Endothelial cell of umbilical vein (primary cell): ENCODE data around the gene SLC22A8. TPM values are rescaled to one million over a fixed set of nuclear protein-coding genes. Genes with fewer than 3 reads are reported as not detected.

Experiments used
- BruUV-seq: library from RNA; stranded (reverse); fragments of 400-500 nt; replicated peaks from 2 replicates; lab custom pipeline; 2021; lab: Mats Ljungman, UMichigan
- CTCF ChIA-PET: fragments of 300-600, 350-600 bp; sonication (Branson Sonifier 250); formaldehyde crosslinking; loops from one replicate; lab custom pipeline; 2021; ENCODE audit warnings: antibody characterized with exemption, inconsistent platforms; lab: Charles Lee
- POLR2A ChIA-PET: fragments of 300-600, 350-600 bp; sonication (Branson Sonifier 250); formaldehyde crosslinking; loops from one replicate; lab custom pipeline; 2021; ENCODE audit warnings: antibody characterized with exemption, inconsistent platforms; lab: Charles Lee
- DNase-seq: peaks from one replicate; pipeline ENCODE4 v3.0.0-alpha.2; 2011; ENCODE audit warnings: low read depth, low spot score
- FAIRE-seq: peaks from 2 replicates; lab custom pipeline; 2011; peaks lifted over from hg19 to GRCh38; lab: Jason Lieb, UNC
- H2AFZ ChIP-seq: 2 replicates; pipeline ENCODE4 v1.6.0; 2012; ENCODE audit warnings: low read depth, low read length, control low read depth, inconsistent platforms
- H3K27ac ChIP-seq: 2 replicates; pipeline ENCODE4 v1.5.1; 2011; ENCODE audit warnings: low read depth, mild to moderate bottlenecking, control low read depth, low read length, moderate library complexity; ENCODE audit not compliant: insufficient read depth
- H3K27me3 ChIP-seq, 2 experiments: 2 replicates each; pipeline versions ENCODE4 v1.6.0 to v1.6.1; 2011; ENCODE audit warnings: low read length in 2 of 2, mixed read lengths in 1 of 2; ENCODE audit not compliant: control insufficient read depth in 2 of 2, insufficient read depth in 2 of 2
- H3K36me3 ChIP-seq, 2 experiments: 2 replicates in 1 of 2; 3 replicates in 1 of 2; pipeline ENCODE4 v1.5.1; 2011; ENCODE audit warnings: low read length in 2 of 2, mild to moderate bottlenecking in 1 of 2, moderate library complexity in 1 of 2; ENCODE audit not compliant: control insufficient read depth in 2 of 2, insufficient read depth in 2 of 2; ENCODE audit errors: extremely low read depth in 1 of 2
- H3K4me1 ChIP-seq: 3 replicates; pipeline ENCODE4 v1.5.1; 2011; ENCODE audit warnings: mild to moderate bottlenecking, low read length; ENCODE audit not compliant: control insufficient read depth, insufficient read depth; ENCODE audit errors: extremely low read depth
- H3K4me2 ChIP-seq: 2 replicates; pipeline ENCODE4 v1.6.1; 2011; ENCODE audit warnings: low read length, control low read depth, mixed read lengths; ENCODE audit not compliant: insufficient read depth
- H3K4me3 ChIP-seq, 3 experiments: fragments of 200-600 bp in 1 of 3; sonication (generic), shearing (Covaris generic) in 1 of 3; replicated peaks in 1 of 3; 2 replicates each; pipeline ENCODE4 v1.5.1; 2011 to 2016; ENCODE audit warnings: control low read depth in 3 of 3, low read length in 3 of 3, mild to moderate bottlenecking in 2 of 3, inconsistent platforms in 1 of 3, low read depth in 1 of 3, moderate library complexity in 1 of 3; ENCODE audit not compliant: insufficient read depth in 1 of 3
- H3K79me2 ChIP-seq: 2 replicates; pipeline ENCODE4 v1.6.0; 2012; ENCODE audit warnings: low read length, inconsistent platforms; ENCODE audit not compliant: control insufficient read depth, insufficient read depth
- H3K9ac ChIP-seq: replicated peaks from 2 replicates; pipeline ENCODE3; 2011; ENCODE audit warnings: low read length, control low read depth; ENCODE audit not compliant: insufficient read depth; ENCODE audit errors: extremely low read depth
- H3K9me1 ChIP-seq: replicated peaks from 3 replicates; pipeline ENCODE4 v1.6.0; 2011; ENCODE audit warnings: mild to moderate bottlenecking, low read length; ENCODE audit not compliant: control insufficient read depth, insufficient read depth; ENCODE audit errors: extremely low read depth
- H3K9me3 ChIP-seq: replicated peaks from 2 replicates; pipeline ENCODE4 v1.5.1; 2012; ENCODE audit warnings: low read length, inconsistent platforms; ENCODE audit not compliant: control insufficient read depth, insufficient read depth
- H4K20me1 ChIP-seq: replicated peaks from 2 replicates; pipeline ENCODE3; 2011; ENCODE audit warnings: mild to moderate bottlenecking, low read length; ENCODE audit not compliant: control insufficient read depth, insufficient read depth; ENCODE audit errors: extremely low read depth
- EZH2 ChIP-seq: IDR thresholded peaks from 2 replicates; pipeline ENCODE4 v1.6.1; 2012; ENCODE audit warnings: borderline replicate concordance, low read depth, mild to moderate bottlenecking, moderate library complexity, low read length, inconsistent platforms; ENCODE audit not compliant: severe bottlenecking
- FOS ChIP-seq: IDR thresholded peaks from 2 replicates; pipeline ENCODE4 v1.6.1; 2011; ENCODE audit warnings: mild to moderate bottlenecking, low read length, moderate library complexity, borderline replicate concordance; ENCODE audit not compliant: insufficient read depth
- GATA2 ChIP-seq: IDR thresholded peaks from 2 replicates; pipeline ENCODE4 v1.7.0; 2011; ENCODE audit warnings: low read depth, mild to moderate bottlenecking, moderate library complexity, mixed read lengths, low read length; ENCODE audit not compliant: insufficient read length, insufficient read depth
- JUN ChIP-seq: IDR thresholded peaks from 2 replicates; pipeline ENCODE4 v1.6.1; 2011; ENCODE audit warnings: borderline replicate concordance, low read depth; ENCODE audit not compliant: insufficient read length, insufficient read depth
- MYC ChIP-seq: IDR thresholded peaks from one replicate; pipeline ENCODE4 v1.6.1; 2011; ENCODE audit warnings: mild to moderate bottlenecking, low read depth, low read length
- POLR2A ChIP-seq: IDR thresholded peaks from 2 replicates; pipeline ENCODE4 v1.6.1; 2012; ENCODE audit warnings: low read depth, mild to moderate bottlenecking, control low read depth, low read length
- POLR2AphosphoS5 ChIP-seq: IDR thresholded peaks from 2 replicates; pipeline ENCODE4 v1.6.1; 2012; ENCODE audit warnings: low read depth, mild to moderate bottlenecking, control low read depth, low read length, moderate library complexity; ENCODE audit not compliant: insufficient read depth
- dilution Hi-C: fragments of 300-500 bp; cut with MboI; formaldehyde crosslinking; loops from one replicate; pipeline ENCODE4 v1.15.0; 2019; ENCODE audit warnings: low sequenced_read_pairs; ENCODE audit not compliant: extremely low pct_ligation_motif_present
- intact Hi-C: fragments of 100-400 bp; cut with micrococcal nuclease; formaldehyde crosslinking; loops from one replicate; pipeline ENCODE4 v1.10.0; 2022
- polyA plus RNA-seq, 4 experiments: library from polyadenylated mRNA; depleted of rRNA in 3 of 4; stranded (reverse) in 3 of 4; unstranded in 1 of 4; fragments of >200 nt; gene quantifications; 2 replicates each; pipeline versions ENCODE4 v1.2.1 to v1.2.3, GENCODE V29; 2011 to 2012; ENCODE audit warnings: missing spikeins in 1 of 4
- total RNA-seq: library from RNA; stranded (reverse); gene quantifications from 2 replicates; pipeline ENCODE4 v1.2.3, GENCODE V29; 2021
- TF ChIP-seq, protein P1 (sequence below), 2 donors: IDR thresholded peaks; 1 replicate in 1 of 2; 2 replicates in 1 of 2; pipeline ENCODE4 v1.5.1; 2011; ENCODE audit warnings: low read length in 2 of 2, mild to moderate bottlenecking in 2 of 2, moderate library complexity in 2 of 2, control low read depth in 1 of 2, inconsistent platforms in 1 of 2, low read depth in 1 of 2; ENCODE audit not compliant: insufficient read depth in 1 of 2; ENCODE audit errors: extremely low read depth in 1 of 2
- TF ChIP-seq, protein P2 (sequence below): IDR thresholded peaks from 2 replicates; pipeline ENCODE4 v1.6.1; 2011; ENCODE audit not compliant: insufficient read depth, insufficient read length

Gene SLC22A8
- total and polyA plus RNA-seq, 2 donors (not counting 3 experiments of a cell fraction or from before 2014, with no cell fraction given): not detected

DNA sequence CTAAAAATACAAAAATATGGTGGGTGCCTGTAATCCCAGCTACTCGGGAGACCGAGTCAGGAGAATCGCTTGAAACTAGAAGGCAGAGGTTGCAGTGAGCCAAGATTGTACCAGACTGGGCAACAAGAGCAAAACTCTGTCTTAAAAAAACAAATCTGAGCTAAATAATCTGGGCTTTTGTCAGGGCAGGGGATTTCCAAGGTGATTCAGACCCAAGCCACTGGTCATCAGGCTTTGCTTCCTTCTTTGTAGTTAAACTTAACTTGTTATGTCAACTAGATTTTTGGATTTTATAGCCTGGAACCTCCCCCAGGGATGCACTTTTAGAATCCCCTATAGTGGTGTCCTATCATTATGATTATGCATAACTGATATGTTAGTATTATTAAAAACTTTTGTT lies 27.0 kb upstream of the SLC22A8 start:
- dilution Hi-C loops (no loop called here), intact Hi-C loops (no loop called here)
- H3K4me3 ChIP-seq: no peak overlapping the region
- DNase-seq (no peak), FAIRE-seq (no peak)
- H3K79me2 ChIP-seq: no peaks in the 10 kb centered on the region
- BruUV-seq: no TSS peak
- POLR2A ChIA-PET: no interaction called here
- H3K9me3 ChIP-seq: no peaks in the 10 kb centered on the region
- H3K27me3 ChIP-seq: no peaks in the 10 kb centered on the region
- H2AFZ ChIP-seq: no peak overlapping the region
- H3K27ac ChIP-seq: no peak overlapping the region
- H4K20me1 ChIP-seq: no peaks in the 10 kb centered on the region
- CTCF ChIA-PET: no interaction called here
- H3K9me1 ChIP-seq: no peaks in the 10 kb centered on the region
- no peaks in the 10 kb centered on the region for H3K36me3 ChIP-seq
- no peaks in the 10 kb centered on the region for H3K4me1 ChIP-seq
- no peak for TF ChIP-seq JUN
- TF ChIP-seq MYC: no peak
- TF ChIP-seq, protein P1, sequence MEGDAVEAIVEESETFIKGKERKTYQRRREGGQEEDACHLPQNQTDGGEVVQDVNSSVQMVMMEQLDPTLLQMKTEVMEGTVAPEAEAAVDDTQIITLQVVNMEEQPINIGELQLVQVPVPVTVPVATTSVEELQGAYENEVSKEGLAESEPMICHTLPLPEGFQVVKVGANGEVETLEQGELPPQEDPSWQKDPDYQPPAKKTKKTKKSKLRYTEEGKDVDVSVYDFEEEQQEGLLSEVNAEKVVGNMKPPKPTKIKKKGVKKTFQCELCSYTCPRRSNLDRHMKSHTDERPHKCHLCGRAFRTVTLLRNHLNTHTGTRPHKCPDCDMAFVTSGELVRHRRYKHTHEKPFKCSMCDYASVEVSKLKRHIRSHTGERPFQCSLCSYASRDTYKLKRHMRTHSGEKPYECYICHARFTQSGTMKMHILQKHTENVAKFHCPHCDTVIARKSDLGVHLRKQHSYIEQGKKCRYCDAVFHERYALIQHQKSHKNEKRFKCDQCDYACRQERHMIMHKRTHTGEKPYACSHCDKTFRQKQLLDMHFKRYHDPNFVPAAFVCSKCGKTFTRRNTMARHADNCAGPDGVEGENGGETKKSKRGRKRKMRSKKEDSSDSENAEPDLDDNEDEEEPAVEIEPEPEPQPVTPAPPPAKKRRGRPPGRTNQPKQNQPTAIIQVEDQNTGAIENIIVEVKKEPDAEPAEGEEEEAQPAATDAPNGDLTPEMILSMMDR (IDR thresholded peaks at IDR 0.05; ENCODE audit: extremely low read depth in 1 of 2, insufficient read depth in 1 of 2, low read depth in 1 of 2, low read length in 2 of 2): no peak
- TF ChIP-seq POLR2AphosphoS5: no peak
- no peak for TF ChIP-seq FOS
- no peak for TF ChIP-seq EZH2
- no peak for TF ChIP-seq POLR2A
- no peak for TF ChIP-seq GATA2
- TF ChIP-seq, protein P2, sequence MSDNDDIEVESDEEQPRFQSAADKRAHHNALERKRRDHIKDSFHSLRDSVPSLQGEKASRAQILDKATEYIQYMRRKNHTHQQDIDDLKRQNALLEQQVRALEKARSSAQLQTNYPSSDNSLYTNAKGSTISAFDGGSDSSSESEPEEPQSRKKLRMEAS: no peak
- no peak overlapping the region for H3K9ac ChIP-seq
- H3K4me2 ChIP-seq: no peak overlapping the region
